Progenitor cell of endocrine pancreas (in vitro differentiated cells): ENCODE data around the gene DET1. TPM values are rescaled to one million over a fixed set of nuclear protein-coding genes. Genes with fewer than 3 reads are reported as not detected.

Experiments
- DNase-seq: peaks from one replicate; pipeline ENCODE4 v3.0.0; 2021; ENCODE audit warnings: low spot score; ENCODE audit not compliant: unreplicated experiment
- H3K27ac Mint-ChIP-seq: 2 replicates; pipeline ENCODE4 v1.8.0; 2021; ENCODE audit warnings: mild to moderate bottlenecking, moderate library complexity, mixed read lengths
- H3K27me3 Mint-ChIP-seq: 2 replicates; pipeline ENCODE4 v1.8.0; 2021; ENCODE audit warnings: mixed read lengths
- H3K36me3 Mint-ChIP-seq: 2 replicates; pipeline ENCODE4 v1.8.0; 2022; ENCODE audit warnings: mixed read lengths; ENCODE audit not compliant: insufficient read depth
- H3K4me1 Mint-ChIP-seq: 2 replicates; pipeline ENCODE4 v1.8.0; 2021; ENCODE audit warnings: low read depth, mixed read lengths
- H3K4me3 Mint-ChIP-seq: 2 replicates; pipeline ENCODE4 v1.8.0; 2021; ENCODE audit warnings: low read depth, mild to moderate bottlenecking, moderate library complexity, mixed read lengths
- H3K9me3 Mint-ChIP-seq: 2 replicates; pipeline ENCODE4 v1.8.0; 2021; ENCODE audit warnings: low read depth, mixed read lengths
- CTCF ChIP-seq: fragments of 200-600 bp; sonication (generic); IDR thresholded peaks from one replicate; pipeline ENCODE4 v1.5.0; 2021; ENCODE audit warnings: antibody characterized with exemption, mild to moderate bottlenecking; ENCODE audit not compliant: unreplicated experiment
- total RNA-seq: library from RNA; stranded (reverse); gene quantifications from 2 replicates; pipeline ENCODE4 v1.2.1, GENCODE V29; 2021

The DET1 gene
- total RNA-seq, 1 donor from 2014 or later: 11.8 TPM

- no peak overlapping the region for H3K27ac Mint-ChIP-seq
These were observed 33.9 kb downstream of the DET1 start for GRCh38 chr15:88512601-88513000.

GRCh38 chr15:88512078-88512477 is 34.4 kb downstream of the DET1 start:
- Mint-ChIP-seq H3K27ac (no peak overlapping the region), H3K36me3 (peaks cover 18% of the 10 kb centered on the region), H3K9me3 (no peaks in the 10 kb centered on the region), H3K4me3 (no peak overlapping the region), H3K27me3 (no peaks in the 10 kb centered on the region), H3K4me1 (no peaks in the 10 kb centered on the region)
- no peak for DNase-seq
- no peak for TF ChIP-seq CTCF

More at GRCh38 chr15:88512601-88513000, 33.9 kb downstream of the DET1 start:
- no peak overlapping the region for H3K4me3 Mint-ChIP-seq
- DNase-seq: no peak
- H3K4me1 Mint-ChIP-seq: no peaks in the 10 kb centered on the region
- TF ChIP-seq CTCF: no peak
- no peaks in the 10 kb centered on the region for H3K27me3 Mint-ChIP-seq
- no peaks in the 10 kb centered on the region for H3K9me3 Mint-ChIP-seq
- H3K36me3 Mint-ChIP-seq: peaks cover 18% of the 10 kb centered on the region

GRCh38 chr15:88511161-88511560 is 35.3 kb downstream of the DET1 start:
- no peak overlapping the region for H3K4me3 Mint-ChIP-seq
- TF ChIP-seq CTCF: no peak
- H3K27ac Mint-ChIP-seq: no peak overlapping the region
- H3K36me3 Mint-ChIP-seq: peaks cover 16% of the 10 kb centered on the region
- no peaks in the 10 kb centered on the region for H3K4me1 Mint-ChIP-seq
- DNase-seq: no peak
- no peaks in the 10 kb centered on the region for H3K9me3 Mint-ChIP-seq
- H3K27me3 Mint-ChIP-seq: no peaks in the 10 kb centered on the region

- no peak for DNase-seq
- H3K36me3 Mint-ChIP-seq: peaks cover 20% of the 10 kb centered on the region
- no peak overlapping the region for H3K4me3 Mint-ChIP-seq
- no peaks in the 10 kb centered on the region for H3K27me3 Mint-ChIP-seq
- no peaks in the 10 kb centered on the region for H3K4me1 Mint-ChIP-seq
- TF ChIP-seq CTCF: no peak
- no peaks in the 10 kb centered on the region for H3K9me3 Mint-ChIP-seq
- H3K27ac Mint-ChIP-seq: no peak overlapping the region
These were observed 36.5 kb downstream of the DET1 start for GRCh38 chr15:88509964-88510363.

DNA sequence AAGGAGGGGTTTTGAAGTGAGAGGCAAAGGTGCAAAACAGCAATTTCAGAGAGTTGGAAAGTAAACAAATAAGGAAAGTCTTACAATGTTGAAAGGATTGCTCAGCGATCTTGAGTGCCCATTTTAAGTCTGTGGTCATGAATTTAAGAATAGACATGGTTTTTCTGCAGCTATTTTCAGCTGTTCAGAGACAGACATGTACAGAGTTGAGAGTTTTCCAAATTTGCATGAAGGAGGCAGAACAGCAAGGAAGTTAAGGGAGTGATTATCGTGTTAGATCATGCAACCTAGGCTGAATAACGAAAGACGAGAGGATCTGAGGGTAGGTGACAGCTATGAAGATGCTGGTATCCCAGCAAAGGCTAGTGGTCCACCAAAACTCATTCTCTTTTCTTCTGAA is 37.2 kb downstream of the DET1 start:
- no peak for TF ChIP-seq CTCF

More for the DNA sequence above, 37.2 kb downstream of the DET1 start:
- Mint-ChIP-seq H3K4me1 (no peaks in the 10 kb centered on the region), H3K36me3 (peaks cover 20% of the 10 kb centered on the region), H3K4me3 (no peak overlapping the region), H3K9me3 (no peaks in the 10 kb centered on the region), H3K27me3 (no peaks in the 10 kb centered on the region), H3K27ac (no peak overlapping the region)
- DNase-seq: no peak
